Fibroblast of lung (primary cell): ENCODE results near the gene SHISA5. TPM values are rescaled to one million over a fixed set of nuclear protein-coding genes. Genes with fewer than 3 reads are reported as not detected.

Experiments used
- DNase-seq, 2 donors: peaks; one replicate each; pipeline versions ENCODE4 v3.0.0 to v3.0.0-alpha.2; 2010; ENCODE audit warnings: low read depth in 2 of 2
- H2AFZ ChIP-seq: 2 replicates; pipeline ENCODE4 v1.5.1; 2012; ENCODE audit warnings: low read length, control low read depth, inconsistent platforms
- H3K27ac ChIP-seq: 2 replicates; pipeline ENCODE4 v1.5.1; 2011; ENCODE audit warnings: low read length, control low read depth; ENCODE audit not compliant: insufficient read depth
- H3K27me3 ChIP-seq: 2 replicates; pipeline ENCODE4 v1.5.1; 2011; ENCODE audit warnings: mild to moderate bottlenecking, low read length; ENCODE audit not compliant: control insufficient read depth, insufficient read depth
- H3K36me3 ChIP-seq: 2 replicates; pipeline ENCODE4 v1.5.1; 2011; ENCODE audit warnings: low read length; ENCODE audit not compliant: control insufficient read depth, insufficient read depth
- H3K4me1 ChIP-seq: 2 replicates; pipeline ENCODE4 v1.5.1; 2011; ENCODE audit warnings: low read length; ENCODE audit not compliant: control insufficient read depth, insufficient read depth; ENCODE audit errors: extremely low read depth
- H3K4me2 ChIP-seq: 2 replicates; pipeline ENCODE4 v1.5.1; 2011; ENCODE audit warnings: low read length, control low read depth; ENCODE audit not compliant: insufficient read depth; ENCODE audit errors: extremely low read depth
- H3K4me3 ChIP-seq, 4 experiments: fragments of 200-600 bp in 1 of 4; sonication (generic) in 1 of 4; replicated peaks in 1 of 4; 2 replicates each; pipeline ENCODE4 v1.5.1; 2011 to 2016; ENCODE audit warnings: low read length in 4 of 4, low read depth in 3 of 4, mild to moderate bottlenecking in 3 of 4, control low read depth in 2 of 4, inconsistent platforms in 1 of 4, mixed read lengths in 1 of 4; ENCODE audit not compliant: insufficient read depth in 1 of 4; ENCODE audit errors: control extremely low read depth in 1 of 4
- H3K79me2 ChIP-seq: 2 replicates; pipeline ENCODE4 v1.5.1; 2012; ENCODE audit warnings: mild to moderate bottlenecking, low read length, inconsistent platforms; ENCODE audit not compliant: control insufficient read depth, insufficient read depth
- H3K9ac ChIP-seq: 2 replicates; pipeline ENCODE4 v1.5.1; 2011; ENCODE audit warnings: mild to moderate bottlenecking, low read length, control low read depth; ENCODE audit not compliant: insufficient read depth
- H3K9me3 ChIP-seq: 2 replicates; pipeline ENCODE4 v1.5.1; 2012; ENCODE audit warnings: low read depth, low read length; ENCODE audit not compliant: control insufficient read depth, insufficient read depth
- H4K20me1 ChIP-seq: 2 replicates; pipeline ENCODE4 v1.5.1; 2011; ENCODE audit warnings: low read length; ENCODE audit not compliant: control insufficient read depth, insufficient read depth; ENCODE audit errors: extremely low read depth
- CTCF ChIP-seq, 2 donors: IDR thresholded peaks in 1 of 2; conservative IDR thresholded peaks in 1 of 2; 1 replicate in 1 of 2; 2 replicates in 1 of 2; pipeline ENCODE4 v1.5.1; 2011 to 2012; ENCODE audit warnings: low read length in 2 of 2, control low read depth in 1 of 2, inconsistent platforms in 1 of 2, low read depth in 1 of 2, mild to moderate bottlenecking in 1 of 2
- EZH2 ChIP-seq: IDR thresholded peaks from 2 replicates; pipeline ENCODE4 v1.5.1; 2012; ENCODE audit warnings: low read length, control low read depth, mild to moderate bottlenecking; ENCODE audit errors: missing control alignments
- polyA plus RNA-seq, 2 donors: library from polyadenylated mRNA; depleted of rRNA in 1 of 2; stranded (reverse) in 1 of 2; unstranded in 1 of 2; fragments of >200 nt; gene quantifications; 2 replicates each; pipeline ENCODE4 v1.2.1, GENCODE V29; 2011 to 2012; ENCODE audit warnings: missing spikeins in 1 of 2
- total RNA-seq: library from RNA; depleted of rRNA; stranded (reverse); fragments of >200 nt; gene quantifications from 2 replicates; pipeline ENCODE4 v1.2.1, GENCODE V29; 2014

Gene SHISA5
- total and polyA plus RNA-seq, 2 donors (not counting 1 experiment from before 2014, with no cell fraction given), result 136 to 139 TPM

- H3K4me3 ChIP-seq, result no peak overlapping the region
- H3K27me3 ChIP-seq, result no peaks in the 10 kb centered on the region
- H2AFZ ChIP-seq, result no peak overlapping the region
- no peak overlapping the region for H3K4me2 ChIP-seq
- no peaks in the 10 kb centered on the region for H3K9me3 ChIP-seq
- no peak for DNase-seq
- H3K27ac ChIP-seq, result no peak overlapping the region
- H3K9ac ChIP-seq, result no peak overlapping the region
- peaks cover 10% of the 10 kb centered on the region for H3K36me3 ChIP-seq
- H4K20me1 ChIP-seq, result no peaks in the 10 kb centered on the region
- H3K79me2 ChIP-seq, result no peaks in the 10 kb centered on the region
- no peak for TF ChIP-seq EZH2
- no peak for TF ChIP-seq CTCF (conservative IDR thresholded peaks at IDR 0.05 in 1 of 2, IDR thresholded peaks at IDR 0.05 in 1 of 2; ENCODE audit: low read depth in 1 of 2, low read length in 2 of 2)
- no peaks in the 10 kb centered on the region for H3K4me1 ChIP-seq
Measured at GRCh38 chr3:48418651-48419050, 85.3 kb downstream of the SHISA5 start.

GRCh38 chr3:48418140-48418539, 85.8 kb downstream of the SHISA5 start:
- TF ChIP-seq EZH2 (no peak), CTCF (conservative IDR thresholded peaks at IDR 0.05 in 1 of 2, IDR thresholded peaks at IDR 0.05 in 1 of 2; ENCODE audit: low read depth in 1 of 2, low read length in 2 of 2) (no peak)
- DNase-seq, result no peak
- Histone ChIP-seq H3K9ac (no peak overlapping the region), H3K27me3 (no peaks in the 10 kb centered on the region), H3K27ac (no peak overlapping the region), H3K9me3 (no peaks in the 10 kb centered on the region), H3K79me2 (no peaks in the 10 kb centered on the region), H3K4me1 (no peaks in the 10 kb centered on the region), H3K4me3 (no peak overlapping the region), H2AFZ (no peak overlapping the region), H3K36me3 (peaks cover 10% of the 10 kb centered on the region), H4K20me1 (no peaks in the 10 kb centered on the region), H3K4me2 (no peak overlapping the region)

Other genes with a start within 250 kb of the SHISA5 start
- gene NME6, start 202.8 kb downstream of the SHISA5 start, total RNA-seq, result 21.3 and 29.2 TPM in 2 replicates
- 23.3 and 27.4 TPM in 2 replicates for gene NME6, start 202.8 kb downstream of the SHISA5 start, polyA plus RNA-seq
- gene SPINK8, start 170.5 kb downstream of the SHISA5 start, total RNA-seq, result not detected in 2 replicates
- not detected in 2 replicates for gene SPINK8, start 170.5 kb downstream of the SHISA5 start, polyA plus RNA-seq
- not detected in 2 replicates for gene FBXW12, start 132.0 kb downstream of the SHISA5 start, total RNA-seq
- 0.05 and 0.06 TPM in 2 replicates for gene FBXW12, start 132.0 kb downstream of the SHISA5 start, polyA plus RNA-seq
- 37.2 and 44.6 TPM in 2 replicates for gene PLXNB1, start 74.1 kb downstream of the SHISA5 start, total RNA-seq
- gene PLXNB1, start 74.1 kb downstream of the SHISA5 start, polyA plus RNA-seq, result 12.8 and 14.3 TPM in 2 replicates
- 19.3 and 27.2 TPM in 2 replicates for gene CCDC51, start 64.1 kb downstream of the SHISA5 start, total RNA-seq
- 11.9 and 14.8 TPM in 2 replicates for gene CCDC51, start 64.1 kb downstream of the SHISA5 start, polyA plus RNA-seq
- 305 and 306 TPM in 2 replicates for gene TMA7, start 63.9 kb downstream of the SHISA5 start, total RNA-seq
- 337 and 356 TPM in 2 replicates for gene TMA7, start 63.9 kb downstream of the SHISA5 start, polyA plus RNA-seq
- 3.0 and 3.6 TPM in 2 replicates for gene ATRIP, start 57.4 kb downstream of the SHISA5 start, total RNA-seq
- 5.0 and 7.0 TPM in 2 replicates for gene ATRIP, start 57.4 kb downstream of the SHISA5 start, polyA plus RNA-seq
- gene PFKFB4, start 52.6 kb upstream of the SHISA5 start, total RNA-seq, result 6.7 and 12.2 TPM in 2 replicates
- 4.9 and 9.3 TPM in 2 replicates for gene PFKFB4, start 52.6 kb upstream of the SHISA5 start, polyA plus RNA-seq
- gene UCN2, start 59.6 kb upstream of the SHISA5 start, total RNA-seq, result 0.26 and 0.66 TPM in 2 replicates
- 0.07 and 0.27 TPM in 2 replicates for gene UCN2, start 59.6 kb upstream of the SHISA5 start, polyA plus RNA-seq
- gene COL7A1, start 91.2 kb upstream of the SHISA5 start, total RNA-seq, result 15.9 and 36.7 TPM in 2 replicates
- gene COL7A1, start 91.2 kb upstream of the SHISA5 start, polyA plus RNA-seq, result 3.4 and 3.6 TPM in 2 replicates
- 294 and 366 TPM in 2 replicates for gene UQCRC1, start 105.5 kb upstream of the SHISA5 start, total RNA-seq
- 226 and 289 TPM in 2 replicates for gene UQCRC1, start 105.5 kb upstream of the SHISA5 start, polyA plus RNA-seq
- gene TMEM89, start 117.6 kb upstream of the SHISA5 start, total RNA-seq, result not detected in 2 replicates
- gene TMEM89, start 117.6 kb upstream of the SHISA5 start, polyA plus RNA-seq, result not detected in 2 replicates
- 32.9 and 36.3 TPM in 2 replicates for gene SLC26A6, start 131.3 kb upstream of the SHISA5 start, total RNA-seq
- gene SLC26A6, start 131.3 kb upstream of the SHISA5 start, polyA plus RNA-seq, result 13.3 and 20.9 TPM in 2 replicates
- 0.77 and 2.1 TPM in 2 replicates for gene CELSR3, start 158.7 kb upstream of the SHISA5 start, total RNA-seq
- gene CELSR3, start 158.7 kb upstream of the SHISA5 start, polyA plus RNA-seq, result 0.34 and 0.44 TPM in 2 replicates
- 15.4 and 23.3 TPM in 2 replicates for gene NCKIPSD, start 181.7 kb upstream of the SHISA5 start, total RNA-seq
- 14.6 and 19.6 TPM in 2 replicates for gene NCKIPSD, start 181.7 kb upstream of the SHISA5 start, polyA plus RNA-seq
- gene IP6K2, start 213.0 kb upstream of the SHISA5 start, total RNA-seq, result 40.3 and 53.5 TPM in 2 replicates
- 58.9 and 64.1 TPM in 2 replicates for gene IP6K2, start 213.0 kb upstream of the SHISA5 start, polyA plus RNA-seq